Amniotic epithelial cell (primary cell): ENCODE results near the gene BIRC5.
"Not testable (repeated sequence)": the region's sequence is repeated elsewhere in the genome, so short reads cannot be mapped to it uniquely, and the experiment has no call there.

ENCODE experiments used
- DNase-seq: peaks from one replicate; pipeline ENCODE4 v3.0.0-alpha.2; 2010; ENCODE audit warnings: low read depth

Gene BIRC5

GRCh38 chr17:78240012-78240655 is 26.1 kb downstream of the BIRC5 start:
- no peak for DNase-seq

- no peak for DNase-seq
Observed at GRCh38 chr17:78240839-78241238, 26.8 kb downstream of the BIRC5 start.

- peak; percentile 79 for DNase-seq
Observed at GRCh38 chr17:78241277-78242023, 27.4 kb downstream of the BIRC5 start.

- DNase-seq: no peak
Observed at GRCh38 chr17:78242024-78242742, 28.1 kb downstream of the BIRC5 start.

- DNase-seq: no peak
Observed at GRCh38 chr17:78247304-78247703, 33.3 kb downstream of the BIRC5 start.

GRCh38 chr17:78248051-78248914 is 34.2 kb downstream of the BIRC5 start:
- DNase-seq: no peak

- no peak for DNase-seq
Observed at GRCh38 chr17:78249074-78249817, 35.2 kb downstream of the BIRC5 start.

- no peak for DNase-seq
Observed at GRCh38 chr17:78249818-78250806, 36.1 kb downstream of the BIRC5 start.

GRCh38 chr17:78250891-78251772 is 37.1 kb downstream of the BIRC5 start:
- peak; percentile 71 for DNase-seq

- no peak for DNase-seq
Observed at GRCh38 chr17:78251773-78252103, 37.7 kb downstream of the BIRC5 start.

GRCh38 chr17:78252111-78252634 is 38.1 kb downstream of the BIRC5 start:
- DNase-seq: no peak

GRCh38 chr17:78252701-78253635 is 38.9 kb downstream of the BIRC5 start:
- no peak for DNase-seq

- not testable (repeated sequence) for DNase-seq
Observed at GRCh38 chr17:78253636-78253945, 39.5 kb downstream of the BIRC5 start.

- DNase-seq: peak; percentile 79
Observed at GRCh38 chr17:78253946-78254672, 40.1 kb downstream of the BIRC5 start.

GRCh38 chr17:78255029-78255656 is 41.1 kb downstream of the BIRC5 start:
- no peak for DNase-seq

- no peak for DNase-seq
Observed at GRCh38 chr17:78255953-78256706, 42.1 kb downstream of the BIRC5 start.
